Stimulated activated naive CD8-positive, alpha-beta T cell treated with anti-CD3 and anti-CD28 coated beads, Interleukin-15, amount 100 ng/mL, for 72 hours (primary cell): Measurements from ENCODE around the gene PGRMC1.

Source experiments
- ATAC-seq: fragments of 150-1000 bp; cut with Tn5 transposase; 2 replicates; pipeline ENCODE4 v1.10.0; 2021; ENCODE audit warnings: mild to moderate bottlenecking, moderate library complexity
- DNase-seq, 2 donors: peaks; one replicate each; pipeline ENCODE4 v3.0.0; 2021 to 2022
- H3K27ac Mint-ChIP-seq, 2 donors: one replicate each; pipeline ENCODE4 v1.8.0; 2022; ENCODE audit warnings: mild to moderate bottlenecking in 2 of 2, mixed read lengths in 2 of 2, moderate library complexity in 2 of 2
- H3K27me3 Mint-ChIP-seq: one replicate; pipeline ENCODE4 v1.8.0; 2022; ENCODE audit warnings: mixed read lengths
- H3K4me1 Mint-ChIP-seq: one replicate; pipeline ENCODE4 v1.8.0; 2022; ENCODE audit warnings: mild to moderate bottlenecking, mixed read lengths
- H3K4me3 Mint-ChIP-seq, 2 donors: one replicate each; pipeline ENCODE4 v1.8.0; 2022; ENCODE audit warnings: mild to moderate bottlenecking in 2 of 2, mixed read lengths in 2 of 2, moderate library complexity in 1 of 2
- H3K9me3 Mint-ChIP-seq, 2 donors: one replicate each; pipeline ENCODE4 v1.8.0; 2022; ENCODE audit warnings: mixed read lengths in 2 of 2

PGRMC1 gene

DNA sequence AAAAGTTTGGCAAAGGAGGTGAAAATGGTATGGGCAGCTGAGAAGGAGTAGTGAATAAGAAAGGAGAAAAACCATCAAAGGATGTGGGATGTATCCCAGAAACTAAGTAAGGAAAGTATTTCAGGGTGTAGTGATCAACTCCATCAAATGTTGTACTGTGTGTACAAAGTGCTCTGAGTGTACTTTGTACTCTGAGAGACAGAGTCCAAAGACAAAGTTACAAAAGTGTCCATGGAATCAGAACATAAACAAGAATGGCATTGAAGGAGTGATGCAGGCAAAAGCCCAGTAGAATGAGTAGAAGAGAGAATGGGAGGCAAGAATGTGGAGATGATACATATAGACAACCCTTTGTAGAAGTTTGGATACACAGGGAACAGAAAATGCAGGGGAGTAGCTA, 12.3 kb upstream of the PGRMC1 start:
- DNase-seq (no peak), ATAC-seq (no peak)
- H3K4me3 Mint-ChIP-seq = no peak overlapping the region
- H3K4me1 Mint-ChIP-seq = no peaks in the 10 kb centered on the region
- H3K27ac Mint-ChIP-seq = no peak overlapping the region
- H3K9me3 Mint-ChIP-seq = no peaks in the 10 kb centered on the region
- H3K27me3 Mint-ChIP-seq = peaks cover 28% of the 10 kb centered on the region

DNA sequence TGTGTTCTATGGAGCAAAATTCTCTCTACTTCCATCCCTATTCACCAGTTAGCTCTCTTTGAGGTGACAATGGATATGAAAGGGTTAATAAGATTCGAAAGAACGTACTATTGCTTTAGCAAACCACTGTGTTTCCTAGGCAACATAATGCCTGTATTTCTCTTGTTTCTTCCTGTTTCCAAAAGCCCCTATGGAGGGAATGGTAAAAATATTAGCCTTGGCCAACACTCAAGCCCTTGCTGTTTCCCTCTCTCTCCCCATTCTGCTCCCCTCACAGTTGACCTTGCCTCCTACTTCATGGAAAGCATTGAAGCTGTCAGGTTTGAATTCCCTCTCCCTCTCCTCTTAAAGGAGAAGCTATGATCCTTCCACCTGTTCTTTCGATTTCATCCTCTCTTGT, 9.6 kb upstream of the PGRMC1 start:
- ATAC-seq (no peak), DNase-seq (no peak)
- no peak overlapping the region for H3K4me3 Mint-ChIP-seq
- H3K9me3 Mint-ChIP-seq = no peaks in the 10 kb centered on the region
- peaks cover 9% of the 10 kb centered on the region for H3K4me1 Mint-ChIP-seq
- H3K27ac Mint-ChIP-seq = no peak overlapping the region
- H3K27me3 Mint-ChIP-seq = peaks cover 37% of the 10 kb centered on the region

DNA sequence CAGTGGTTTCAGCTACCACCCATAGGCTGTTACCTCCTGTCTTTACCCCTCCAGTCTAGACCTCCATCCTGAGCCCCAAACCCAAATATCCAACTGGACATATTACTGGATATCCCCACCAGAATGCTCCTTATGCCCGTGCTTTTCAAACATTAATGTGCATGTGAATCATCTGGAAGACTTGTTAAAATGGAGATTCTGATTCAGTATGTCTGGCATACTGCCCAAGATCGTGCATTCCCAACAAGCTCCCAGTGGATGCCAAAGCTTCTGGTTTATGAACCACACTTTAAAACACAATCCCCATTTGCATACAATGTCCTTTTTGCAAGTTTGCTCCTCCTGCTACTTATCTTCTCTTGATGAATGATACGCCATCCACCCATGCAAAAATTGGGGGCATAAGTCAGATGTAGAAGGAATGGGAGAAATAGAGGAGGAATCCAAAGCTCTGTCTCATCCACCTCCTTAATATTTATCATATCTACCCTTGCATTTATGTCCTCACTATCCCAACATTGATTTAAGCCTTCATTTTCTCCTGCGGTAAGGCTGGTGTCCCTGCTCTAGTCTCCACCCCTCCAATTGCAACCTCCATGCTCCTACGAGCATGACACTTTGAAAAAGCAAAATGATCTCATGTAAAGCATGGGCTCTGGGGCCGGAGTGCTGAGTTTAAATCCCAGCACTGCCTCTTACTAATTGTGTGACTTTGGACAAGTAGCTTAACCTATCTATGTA, 7.4 kb upstream of the PGRMC1 start:
- ATAC-seq (no peak), DNase-seq (no peak)
- Mint-ChIP-seq H3K27ac (no peak overlapping the region), H3K4me3 (no peak overlapping the region), H3K4me1 (peaks cover 13% of the 10 kb centered on the region), H3K9me3 (no peaks in the 10 kb centered on the region), H3K27me3 (peaks cover 41% of the 10 kb centered on the region)

DNA sequence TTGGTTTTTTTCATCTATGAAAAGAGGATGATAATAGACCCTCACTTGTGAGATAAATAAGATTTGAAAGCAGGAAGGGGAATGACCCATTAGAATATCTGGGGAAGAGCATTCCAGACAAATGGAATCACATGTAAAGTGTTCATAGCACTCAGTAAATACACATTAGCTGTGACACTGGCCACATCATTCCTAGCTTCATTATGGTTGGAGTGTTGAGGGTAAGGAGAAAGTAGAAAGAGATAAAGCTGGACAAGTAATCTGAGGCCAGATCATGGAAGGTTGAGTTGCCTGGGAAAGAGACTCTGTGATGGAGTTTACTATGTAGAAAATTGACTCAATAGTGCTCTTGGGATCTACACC, 6.9 kb upstream of the PGRMC1 start:
- H3K4me1 Mint-ChIP-seq = peaks cover 13% of the 10 kb centered on the region
- no peaks in the 10 kb centered on the region for H3K9me3 Mint-ChIP-seq
- no peak for ATAC-seq
- no peak overlapping the region for H3K4me3 Mint-ChIP-seq
- DNase-seq = no peak
- H3K27me3 Mint-ChIP-seq = peaks cover 41% of the 10 kb centered on the region
- H3K27ac Mint-ChIP-seq = no peak overlapping the region

DNA sequence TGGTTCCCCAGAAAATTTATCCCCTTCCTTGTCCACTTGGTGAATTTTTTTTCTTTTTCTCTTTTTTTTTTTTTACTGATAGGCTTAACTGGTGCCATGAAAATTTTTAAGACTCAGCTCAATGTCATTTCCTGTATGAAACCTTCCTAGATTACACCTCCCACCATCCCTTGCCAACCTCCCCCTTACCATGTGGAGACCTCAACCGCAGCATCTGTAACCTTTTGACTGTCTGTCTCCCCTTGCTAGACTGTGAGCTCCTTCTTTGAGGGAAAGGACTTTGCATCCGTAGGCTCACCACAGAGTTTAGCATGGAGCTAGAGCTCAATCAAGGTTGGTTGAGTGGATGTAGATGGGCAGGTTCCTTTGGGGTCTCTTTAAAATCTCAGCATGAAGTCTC, 5.2 kb upstream of the PGRMC1 start:
- H3K4me1 Mint-ChIP-seq = peaks cover 20% of the 10 kb centered on the region
- H3K9me3 Mint-ChIP-seq = no peaks in the 10 kb centered on the region
- no peak for DNase-seq
- ATAC-seq = peak; percentile 74
- H3K4me3 Mint-ChIP-seq = no peak overlapping the region
- peaks cover 41% of the 10 kb centered on the region for H3K27me3 Mint-ChIP-seq
- H3K27ac Mint-ChIP-seq = no peak overlapping the region

DNA sequence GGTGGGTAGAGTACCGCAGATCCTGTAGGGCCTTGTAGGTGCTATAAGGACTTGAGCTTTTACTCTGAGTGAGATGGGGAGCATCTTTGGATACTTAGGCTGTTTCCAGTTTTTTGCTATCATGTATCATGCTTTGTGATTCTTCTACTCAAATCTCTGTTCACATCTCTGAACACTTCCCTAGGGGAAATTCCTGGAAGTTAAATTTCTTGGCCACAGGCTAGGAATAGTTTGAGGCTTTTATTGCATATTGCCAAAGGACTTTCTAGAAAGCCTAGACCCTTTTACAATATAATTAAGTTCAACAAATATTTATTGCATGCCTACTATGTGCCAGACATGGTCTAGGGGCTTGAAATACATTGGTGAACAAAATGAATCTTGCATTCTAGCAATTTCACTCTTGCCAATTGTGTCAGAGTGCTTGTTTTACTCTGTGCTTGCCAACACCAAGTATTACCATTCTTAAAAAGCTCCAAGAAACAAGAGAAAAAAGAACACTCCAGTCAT, 4.1 kb upstream of the PGRMC1 start:
- DNase-seq (no peak), ATAC-seq (no peak)
- Mint-ChIP-seq H3K4me3 (no peak overlapping the region), H3K27me3 (peaks cover 31% of the 10 kb centered on the region), H3K27ac (no peak overlapping the region), H3K4me1 (peaks cover 22% of the 10 kb centered on the region), H3K9me3 (no peaks in the 10 kb centered on the region)

DNA sequence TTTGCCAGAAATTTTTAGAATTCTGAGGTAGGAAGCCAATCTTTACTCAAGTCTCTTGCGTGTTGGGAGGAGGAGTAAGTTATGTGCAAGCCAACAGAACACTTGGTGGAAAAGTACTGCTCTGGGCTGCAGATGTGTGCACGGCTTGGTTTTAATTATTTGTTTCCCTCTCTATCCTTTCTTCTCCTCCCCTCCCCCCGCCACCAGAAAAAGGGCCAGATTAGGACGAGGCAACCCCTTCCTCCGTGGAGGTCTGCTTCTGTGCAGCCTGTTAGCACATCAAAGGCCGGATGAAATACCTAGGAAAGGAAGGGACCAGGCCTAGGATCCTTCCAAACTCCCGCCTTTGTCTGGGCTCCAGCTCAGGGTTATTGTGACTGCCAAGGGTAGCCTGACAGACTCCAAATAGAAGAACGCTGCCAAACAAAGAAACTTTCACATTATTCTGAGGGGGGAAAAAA, 1.0 kb upstream of the PGRMC1 start:
- no peak overlapping the region for H3K27ac Mint-ChIP-seq
- H3K9me3 Mint-ChIP-seq = no peaks in the 10 kb centered on the region
- DNase-seq = no peak
- peaks cover 8% of the 10 kb centered on the region for H3K27me3 Mint-ChIP-seq
- H3K4me1 Mint-ChIP-seq = peaks cover 36% of the 10 kb centered on the region
- peak overlapping the region; percentile 84 to 89 for H3K4me3 Mint-ChIP-seq
- ATAC-seq = no peak

DNA sequence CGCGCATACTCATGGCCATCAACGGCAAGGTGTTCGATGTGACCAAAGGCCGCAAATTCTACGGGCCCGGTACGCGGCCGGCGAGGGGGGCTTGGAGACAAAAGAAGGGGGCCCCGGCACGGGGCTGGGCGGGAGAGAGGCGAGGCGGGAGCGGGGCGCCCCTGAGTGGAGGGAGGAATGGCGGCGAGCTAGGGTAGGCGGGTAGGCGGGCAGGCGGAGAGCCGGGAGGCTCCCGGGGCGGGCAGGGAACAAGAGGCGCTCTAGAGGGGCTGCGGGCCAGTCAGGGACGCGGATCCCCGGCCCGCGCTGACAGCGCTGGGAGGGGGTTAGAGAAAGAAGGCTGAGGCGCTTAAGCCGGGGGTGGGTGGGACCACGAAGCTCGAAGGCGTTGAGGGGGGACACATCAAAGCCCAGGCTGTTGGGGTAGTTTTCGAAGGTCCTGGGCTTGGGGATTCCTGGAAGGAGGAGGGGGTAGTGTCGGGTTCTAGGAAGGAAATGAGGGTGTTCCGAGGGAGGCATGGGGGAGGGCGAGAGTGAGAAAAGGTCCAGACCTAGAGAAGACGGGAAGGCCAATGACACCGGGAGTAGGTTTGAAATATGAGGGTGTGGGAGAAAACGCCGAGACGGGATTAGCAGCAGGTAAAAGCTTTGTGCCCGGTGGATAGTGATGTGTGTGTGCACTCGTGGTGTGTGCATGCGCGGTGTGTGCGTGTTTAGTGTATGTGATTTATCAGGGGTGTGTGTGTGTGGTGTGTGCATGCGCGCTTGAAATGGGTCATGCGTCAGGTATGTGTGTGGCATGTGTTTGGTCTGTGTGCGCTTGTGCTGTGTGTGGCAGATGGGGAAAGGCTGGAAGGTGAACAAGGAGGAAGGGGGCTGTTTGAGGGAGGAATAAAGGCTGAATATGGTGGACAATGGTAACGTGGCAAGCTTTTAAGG, 807 bp downstream of the PGRMC1 start:
- Mint-ChIP-seq H3K4me1 (peaks cover 32% of the 10 kb centered on the region), H3K9me3 (no peaks in the 10 kb centered on the region), H3K27me3 (no peaks in the 10 kb centered on the region), H3K4me3 (peak overlapping the region; percentile 84 to 89), H3K27ac (peak overlapping the region; percentile 88 to 90)
- DNase-seq (peak in 1 of 2 donors; percentile 14), ATAC-seq (peak; percentile 45)

DNA sequence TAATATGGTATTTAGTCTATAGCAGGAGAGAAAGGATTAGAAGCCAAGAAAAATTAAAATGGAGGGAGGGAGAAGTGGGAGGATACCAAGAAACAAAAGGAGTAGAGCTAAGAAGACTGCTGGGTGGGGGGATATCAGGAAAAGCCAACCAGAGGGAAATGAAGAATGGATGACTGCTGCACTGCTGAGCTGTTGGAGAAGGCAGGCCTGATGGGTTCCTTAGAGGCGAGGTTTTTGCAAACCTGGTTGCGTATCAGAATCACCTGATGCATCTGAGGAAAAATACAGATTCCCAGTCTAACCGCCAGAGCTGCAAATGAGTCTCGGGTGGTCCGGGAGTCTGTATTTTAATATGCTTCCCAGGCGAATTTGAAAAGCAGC, 1.5 kb downstream of the PGRMC1 start:
- Mint-ChIP-seq H3K4me3 (peak overlapping the region; percentile 84 to 89), H3K9me3 (no peaks in the 10 kb centered on the region), H3K27ac (peak overlapping the region in 1 of 2 donors; percentile 20), H3K27me3 (no peaks in the 10 kb centered on the region), H3K4me1 (peaks cover 36% of the 10 kb centered on the region)
- DNase-seq (no peak), ATAC-seq (no peak)

DNA sequence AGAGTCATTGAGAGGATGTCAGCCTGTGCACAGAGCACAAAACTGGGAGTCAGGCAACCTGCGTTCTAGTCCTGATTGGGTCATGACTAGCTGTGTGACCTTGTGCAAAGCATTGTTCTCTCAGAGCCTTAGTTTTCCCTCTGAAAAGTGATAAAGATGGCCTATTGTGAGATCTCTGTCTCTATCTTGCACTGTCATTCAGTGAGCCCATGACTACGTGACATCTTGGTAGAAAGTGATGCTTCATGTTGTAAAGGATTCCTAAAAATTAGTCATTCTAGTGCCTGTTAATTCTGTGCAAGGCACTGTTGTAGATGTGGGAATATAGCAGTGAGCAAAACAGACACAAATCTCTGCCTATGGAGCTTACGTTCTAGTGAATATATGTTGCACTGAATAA, 2.5 kb downstream of the PGRMC1 start:
- H3K27me3 Mint-ChIP-seq = no peaks in the 10 kb centered on the region
- DNase-seq (no peak), ATAC-seq (no peak)
- H3K9me3 Mint-ChIP-seq = no peaks in the 10 kb centered on the region
- no peak overlapping the region for H3K27ac Mint-ChIP-seq
- peaks cover 36% of the 10 kb centered on the region for H3K4me1 Mint-ChIP-seq
- no peak overlapping the region for H3K4me3 Mint-ChIP-seq

DNA sequence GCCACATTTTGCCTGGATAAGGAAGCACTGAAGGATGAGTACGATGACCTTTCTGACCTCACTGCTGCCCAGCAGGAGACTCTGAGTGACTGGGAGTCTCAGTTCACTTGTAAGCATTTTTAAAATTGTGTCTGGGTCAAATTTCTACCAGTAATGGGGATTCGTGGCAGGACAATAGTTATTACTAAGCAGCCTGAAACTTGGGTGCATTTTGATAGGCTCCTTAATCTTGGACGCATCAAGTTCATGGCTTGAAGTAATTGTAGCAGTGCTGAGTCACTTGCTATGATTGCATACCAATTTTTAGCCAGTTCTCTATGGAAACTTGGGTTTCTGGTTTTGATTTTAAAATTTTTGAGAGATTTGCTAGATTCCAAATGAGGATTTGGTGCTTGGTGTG, 4.3 kb downstream of the PGRMC1 start:
- ATAC-seq = no peak
- no peaks in the 10 kb centered on the region for H3K9me3 Mint-ChIP-seq
- no peak for DNase-seq
- peaks cover 34% of the 10 kb centered on the region for H3K4me1 Mint-ChIP-seq
- no peaks in the 10 kb centered on the region for H3K27me3 Mint-ChIP-seq
- H3K4me3 Mint-ChIP-seq = no peak overlapping the region
- no peak overlapping the region for H3K27ac Mint-ChIP-seq

DNA sequence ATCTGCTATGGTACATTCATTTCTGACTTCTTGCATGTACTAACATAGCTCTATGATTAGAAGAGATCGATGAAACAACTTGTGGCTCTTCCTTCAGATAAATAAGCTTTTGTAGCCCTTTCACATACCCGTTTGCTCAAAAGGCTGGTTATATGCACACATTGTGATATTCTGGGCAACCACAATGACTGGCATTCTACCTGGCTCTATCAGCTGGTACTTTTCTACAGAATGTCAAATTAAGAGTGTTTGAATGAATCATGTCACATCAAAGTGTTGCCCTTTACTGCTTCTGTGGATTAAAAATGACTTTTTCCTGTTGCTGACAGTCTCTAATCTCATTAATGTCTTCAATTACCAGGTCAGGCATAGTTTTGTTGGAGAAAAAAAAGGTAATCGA, 11.6 kb downstream of the PGRMC1 start:
- H3K27ac Mint-ChIP-seq = no peak overlapping the region
- no peaks in the 10 kb centered on the region for H3K27me3 Mint-ChIP-seq
- DNase-seq (no peak), ATAC-seq (no peak)
- no peak overlapping the region for H3K4me3 Mint-ChIP-seq
- H3K9me3 Mint-ChIP-seq = no peaks in the 10 kb centered on the region
- peaks cover 4% of the 10 kb centered on the region for H3K4me1 Mint-ChIP-seq

DNA sequence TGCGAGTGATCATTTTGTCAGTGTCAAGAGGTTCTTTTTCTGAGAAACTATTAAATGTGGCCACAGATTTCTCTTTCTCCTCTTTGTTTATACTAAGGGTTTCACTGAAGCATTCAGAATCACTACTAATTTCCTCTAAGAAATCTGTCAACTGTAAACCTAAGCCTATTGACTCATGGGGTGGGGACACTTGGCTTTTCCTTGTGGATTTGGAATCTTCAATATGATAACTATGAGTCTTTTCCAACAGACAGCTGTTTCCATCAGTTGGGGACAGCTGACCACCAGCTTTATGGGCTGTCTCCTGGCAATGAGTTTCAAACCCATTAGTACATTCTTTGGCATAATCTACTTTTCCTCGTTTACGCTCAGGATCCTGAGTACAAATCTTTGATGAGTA, 13.8 kb downstream of the PGRMC1 start:
- no peak for DNase-seq
- Mint-ChIP-seq H3K27ac (no peak overlapping the region), H3K4me3 (no peak overlapping the region), H3K27me3 (no peaks in the 10 kb centered on the region), H3K4me1 (peaks cover 9% of the 10 kb centered on the region), H3K9me3 (no peaks in the 10 kb centered on the region)
- ATAC-seq = no peak

DNA sequence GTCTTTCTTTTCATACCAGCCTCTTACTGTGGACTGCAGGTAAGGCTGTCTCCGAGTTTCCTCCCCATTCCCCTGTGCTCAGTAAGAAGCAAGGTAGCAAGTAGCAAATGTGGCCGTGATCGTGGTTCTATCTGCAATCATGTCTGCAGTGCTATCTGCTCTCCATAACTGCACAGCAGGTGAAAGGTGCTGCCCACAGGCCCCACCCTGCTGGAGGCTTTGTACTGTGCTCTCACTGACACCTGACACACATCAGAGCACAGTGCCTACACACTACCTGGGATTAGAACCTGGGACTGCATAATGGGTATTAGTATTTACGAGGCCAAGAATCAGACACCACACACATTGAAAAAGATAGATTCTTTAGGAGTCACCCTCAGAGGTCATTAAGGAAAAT, 15.3 kb downstream of the PGRMC1 start:
- no peaks in the 10 kb centered on the region for H3K9me3 Mint-ChIP-seq
- no peak for ATAC-seq
- H3K4me1 Mint-ChIP-seq = peaks cover 9% of the 10 kb centered on the region
- no peak overlapping the region for H3K4me3 Mint-ChIP-seq
- H3K27ac Mint-ChIP-seq = no peak overlapping the region
- H3K27me3 Mint-ChIP-seq = no peaks in the 10 kb centered on the region
- no peak for DNase-seq

DNA sequence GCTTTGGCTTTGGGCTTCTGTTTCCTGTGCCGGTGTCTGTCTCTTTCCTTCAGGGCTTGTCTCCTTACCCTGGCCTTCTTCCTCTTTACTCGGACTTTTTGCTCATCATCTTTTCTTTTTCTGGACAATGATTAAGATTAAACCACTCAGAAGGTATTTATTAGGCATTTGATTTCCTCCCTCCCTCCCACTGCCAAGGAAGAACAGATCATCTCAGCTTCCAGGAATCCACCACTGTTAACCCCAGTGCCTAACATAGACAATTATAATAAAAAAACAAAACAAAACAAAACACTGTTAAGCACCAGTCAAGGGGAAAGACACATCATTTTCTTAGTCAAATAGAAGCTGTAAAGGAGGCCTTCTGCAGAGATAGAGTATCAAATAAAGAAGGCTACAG, 16.6 kb downstream of the PGRMC1 start:
- Mint-ChIP-seq H3K4me3 (no peak overlapping the region), H3K27me3 (peaks cover 8% of the 10 kb centered on the region), H3K9me3 (no peaks in the 10 kb centered on the region), H3K4me1 (peaks cover 9% of the 10 kb centered on the region), H3K27ac (no peak overlapping the region)
- ATAC-seq (no peak), DNase-seq (no peak)

DNA sequence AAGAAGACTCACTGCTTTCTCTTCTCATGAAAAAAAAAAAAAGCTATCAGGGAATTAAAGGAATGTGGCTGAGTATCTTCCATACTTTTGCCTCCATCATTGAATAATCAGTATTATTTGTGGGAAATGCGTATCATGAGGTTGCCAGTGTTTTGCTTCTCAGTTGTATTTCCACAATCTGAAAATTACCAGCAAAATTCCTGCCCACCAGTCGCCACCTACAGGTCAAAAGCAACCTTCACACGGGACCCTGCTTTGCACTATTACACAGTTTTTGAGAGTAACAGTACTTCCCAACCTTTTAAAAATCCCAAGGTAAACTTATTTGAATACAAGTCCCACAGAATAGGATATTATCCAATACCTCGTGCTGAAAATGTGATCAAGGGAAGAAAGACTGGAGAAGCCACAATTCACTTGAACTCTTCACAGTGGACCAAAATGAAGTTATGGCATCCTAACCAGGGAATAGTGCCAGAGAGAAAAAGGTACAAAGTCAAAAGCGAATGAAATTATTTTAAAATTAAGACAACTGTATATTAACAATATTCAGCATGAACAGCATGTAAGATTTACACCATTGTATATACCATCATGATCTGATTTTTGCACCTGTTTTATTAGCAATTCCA, 30.4 kb downstream of the PGRMC1 start:
- Mint-ChIP-seq H3K4me1 (no peaks in the 10 kb centered on the region), H3K4me3 (no peak overlapping the region), H3K27ac (no peak overlapping the region), H3K9me3 (no peaks in the 10 kb centered on the region), H3K27me3 (peaks cover 7% of the 10 kb centered on the region)
- ATAC-seq = no peak
- no peak for DNase-seq
